GM12892 (cell line): ENCODE measurements around the gene SAMSN1.
"Not testable (repeated sequence)": the region's sequence is repeated elsewhere in the genome, so short reads cannot be mapped to it uniquely, and the experiment has no call there.

ENCODE experiments used
- DNase-seq: peaks from one replicate; pipeline ENCODE4 v3.0.0; 2011; ENCODE audit not compliant: insufficient read length
- FAIRE-seq: peaks from 2 replicates; lab custom pipeline; 2011; peaks lifted over from hg19 to GRCh38; lab: Jason Lieb, UNC
- POLR2A ChIP-seq: IDR thresholded peaks from 2 replicates; pipeline ENCODE4 v1.6.1; 2011; ENCODE audit warnings: low read depth, low read length, control low read depth
- POLR2AphosphoS5 ChIP-seq: IDR thresholded peaks from 2 replicates; pipeline ENCODE4 v1.6.1; 2011; ENCODE audit warnings: low read depth, low read length, control low read depth
- TAF1 ChIP-seq: IDR thresholded peaks from 2 replicates; pipeline ENCODE4 v1.6.1; 2011; ENCODE audit warnings: low read depth, mild to moderate bottlenecking, control low read depth, low read length, borderline replicate concordance

The SAMSN1 gene

DNA sequence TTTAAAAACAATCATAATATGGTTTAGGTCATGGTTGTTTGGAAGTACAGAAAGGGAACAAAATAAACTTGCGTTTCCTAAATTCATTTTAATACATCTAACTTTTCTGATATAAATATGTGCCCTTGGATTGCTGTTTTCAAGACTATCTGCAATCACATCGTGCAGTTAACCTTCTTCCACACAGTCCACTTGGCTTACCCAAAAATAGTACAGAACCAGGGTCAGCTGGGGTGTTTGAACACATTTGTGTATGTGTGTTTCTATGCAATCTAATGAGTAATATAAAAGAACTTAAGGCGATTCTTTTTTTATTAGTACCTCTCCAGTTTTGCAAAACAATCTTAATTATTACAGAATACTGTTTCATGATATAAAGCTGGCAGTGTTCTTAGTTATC lies 19.9 kb downstream of the SAMSN1 start:
- DNase-seq (no peak), FAIRE-seq (peak; percentile 58)
- TF ChIP-seq POLR2AphosphoS5 (no peak), POLR2A (no peak)

DNA sequence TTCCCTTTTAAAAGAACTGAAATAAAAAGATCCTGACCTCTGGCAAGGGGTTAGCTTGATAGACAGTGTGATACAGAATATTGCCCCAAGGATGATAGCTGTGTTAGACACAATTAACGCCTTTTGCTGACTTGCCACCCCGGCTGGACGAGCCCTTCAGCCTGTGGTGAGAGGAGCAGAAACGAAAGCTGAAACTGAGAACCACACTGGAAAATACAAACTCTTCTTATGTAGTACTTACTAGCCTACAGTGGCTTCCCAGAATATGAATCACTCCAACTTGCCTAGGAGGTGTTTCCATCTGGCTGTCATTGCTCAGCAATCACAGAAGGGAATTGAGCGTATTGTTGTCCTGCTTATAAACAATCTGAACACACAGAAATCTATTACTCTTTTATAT lies 22.9 kb downstream of the SAMSN1 start:
- DNase-seq (no peak), FAIRE-seq (peak; percentile 86)
- TF ChIP-seq POLR2AphosphoS5 (no peak), POLR2A (no peak), TAF1 (no peak)

DNA sequence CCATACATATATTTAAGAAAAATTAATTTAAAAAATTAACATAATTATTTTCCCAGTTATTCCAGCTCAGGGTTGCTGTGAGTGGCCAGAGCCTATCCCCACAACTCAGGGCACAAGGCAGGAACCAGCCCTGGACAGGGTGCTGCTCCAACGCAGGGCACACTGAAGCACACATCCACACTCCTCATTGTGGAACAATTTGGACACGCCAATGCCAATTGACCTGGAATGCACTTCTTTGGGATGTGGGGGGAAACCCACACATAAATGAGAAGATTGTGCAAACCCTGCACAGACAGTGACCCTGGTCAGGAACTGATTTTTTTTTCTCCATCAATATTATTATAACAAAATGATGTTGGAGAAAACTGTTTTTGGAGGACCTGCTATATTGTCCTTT lies 23.4 kb downstream of the SAMSN1 start:
- FAIRE-seq (no peak), DNase-seq (no peak)
- no peak for TF ChIP-seq TAF1
- no peak for TF ChIP-seq POLR2AphosphoS5

DNA sequence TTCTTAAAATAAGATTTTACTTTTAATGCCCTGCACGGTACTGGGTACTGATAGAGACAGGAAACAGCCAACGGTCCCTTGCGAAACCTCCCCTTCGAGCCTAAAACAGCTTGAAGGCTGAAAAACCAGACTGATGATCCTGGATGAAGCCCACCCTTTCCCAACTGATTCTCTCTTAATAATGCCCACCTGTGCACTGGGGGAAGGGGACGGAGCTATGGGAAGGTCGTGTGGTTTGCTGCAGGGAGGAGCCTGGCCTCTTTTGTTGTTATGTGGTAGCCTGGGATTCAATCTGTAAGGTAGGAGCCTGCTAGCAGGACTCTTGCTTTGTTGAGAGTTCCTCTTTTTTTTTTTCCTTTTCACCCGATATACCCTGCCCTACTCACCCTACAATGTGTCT lies 25.6 kb downstream of the SAMSN1 start:
- TF ChIP-seq POLR2A = no peak
- no peak for DNase-seq

DNA sequence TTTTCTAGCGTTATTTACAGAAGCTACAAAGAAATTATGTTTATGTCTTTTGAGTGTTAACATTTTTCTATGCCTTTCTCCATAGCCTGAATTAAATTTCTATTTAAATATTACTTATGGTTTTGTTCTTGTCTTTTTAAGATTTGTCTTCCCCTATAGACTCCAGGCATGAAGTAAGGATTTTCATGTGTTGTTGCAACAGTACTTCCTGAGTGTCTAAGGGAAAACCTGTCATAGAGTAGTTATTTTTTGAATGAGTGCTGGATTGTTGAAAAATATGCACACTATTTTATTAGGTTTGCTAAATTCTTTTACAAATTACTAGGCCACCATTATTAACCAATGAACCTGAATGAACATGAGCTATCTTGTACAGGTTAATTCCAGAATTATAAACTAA lies 27.1 kb downstream of the SAMSN1 start:
- FAIRE-seq (no peak), DNase-seq (no peak)

More for the DNA sequence above, 25.6 kb downstream of the SAMSN1 start:
- no peak for FAIRE-seq

DNA sequence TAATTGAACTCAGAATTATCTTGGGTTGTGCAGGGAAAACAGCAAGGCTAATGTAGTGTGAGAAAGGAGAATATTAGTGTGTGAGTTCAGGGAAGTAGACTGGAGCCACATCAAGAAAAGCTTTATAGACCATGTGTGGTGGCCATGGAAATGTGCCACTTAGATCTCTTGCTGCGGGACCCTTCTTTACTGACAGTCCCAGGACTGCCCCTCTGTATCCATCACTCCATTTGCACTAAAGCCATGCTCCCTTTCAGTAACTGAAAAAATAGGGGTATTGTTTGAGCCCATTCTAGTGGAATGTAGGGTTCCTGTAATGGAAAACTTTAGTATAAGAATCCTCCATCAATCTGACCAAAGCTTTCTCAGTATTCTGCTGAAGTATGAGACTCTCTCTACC lies 32.3 kb downstream of the SAMSN1 start:
- FAIRE-seq (no peak), DNase-seq (no peak)
- TF ChIP-seq POLR2A (no peak), POLR2AphosphoS5 (no peak), TAF1 (no peak)

More for the DNA sequence above, 27.1 kb downstream of the SAMSN1 start:
- TF ChIP-seq TAF1 = no peak
- TF ChIP-seq POLR2AphosphoS5 = no peak
- no peak for TF ChIP-seq POLR2A

DNA sequence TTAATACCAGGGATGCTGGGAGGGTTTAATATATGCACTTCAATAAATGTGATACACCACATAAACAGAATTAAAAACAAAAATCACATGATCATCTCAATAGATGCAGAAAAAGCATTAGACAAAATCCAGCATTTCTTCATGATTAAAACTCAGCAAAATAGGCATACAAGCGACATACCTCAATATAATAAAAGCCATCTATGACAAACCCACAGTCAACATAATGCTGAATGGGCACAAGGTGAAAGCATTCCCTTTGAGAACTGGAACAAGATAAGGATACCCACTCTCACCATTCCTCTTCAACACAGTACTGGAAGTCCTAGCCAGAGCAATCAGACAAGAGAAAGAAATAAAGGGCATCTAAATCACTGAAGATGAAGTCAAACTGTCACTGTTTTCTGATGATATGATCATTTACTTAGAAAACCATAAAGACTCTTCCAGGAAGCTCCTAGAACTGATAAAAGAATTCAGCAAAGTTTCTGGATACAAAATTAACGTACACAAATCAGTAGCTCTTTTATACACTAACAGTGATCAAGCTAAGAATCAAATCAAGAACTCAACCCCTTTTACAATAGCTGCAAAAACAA lies 39.2 kb downstream of the SAMSN1 start:
- FAIRE-seq, DNase-seq: not testable (repeated sequence)

DNA sequence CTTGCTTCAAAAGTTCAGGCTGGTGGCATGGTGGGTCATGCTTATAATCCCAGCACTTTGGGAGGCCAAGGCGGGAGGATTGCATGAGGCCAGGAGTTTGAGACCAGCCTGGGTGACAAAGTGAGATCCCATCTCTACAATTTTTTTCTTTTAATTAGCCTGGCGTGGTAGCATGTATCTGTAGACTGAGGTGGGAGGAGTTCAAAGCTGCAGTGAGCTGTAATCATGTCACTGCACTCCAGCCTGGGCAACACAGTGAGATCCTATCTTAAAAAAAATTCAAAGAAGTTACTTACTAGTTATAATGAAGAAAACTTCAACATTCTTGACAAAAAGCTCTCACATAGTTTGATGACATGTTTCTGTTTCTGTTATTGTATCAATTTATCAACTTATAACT lies 45.2 kb downstream of the SAMSN1 start:
- FAIRE-seq (no peak), DNase-seq (no peak)
- TF ChIP-seq POLR2AphosphoS5 = no peak
- no peak for TF ChIP-seq TAF1
- no peak for TF ChIP-seq POLR2A

DNA sequence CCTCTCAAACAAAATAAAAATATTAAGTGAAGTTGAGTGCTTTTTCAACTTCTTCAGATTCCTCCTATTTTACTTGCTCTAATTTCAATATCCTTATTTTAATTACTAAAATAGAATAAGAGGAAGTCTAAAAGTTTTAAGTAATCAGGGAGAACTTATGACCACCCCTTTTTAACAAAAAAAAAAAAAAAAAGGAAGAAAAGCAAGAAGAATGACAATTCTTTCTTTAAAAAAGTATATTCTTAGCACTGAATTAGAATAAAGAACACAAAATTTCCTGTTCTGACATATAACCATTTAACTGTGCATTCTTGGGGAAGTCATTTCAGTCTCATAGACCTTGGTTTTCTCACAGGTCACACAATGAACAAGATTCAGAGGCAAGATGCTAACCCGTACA lies 46.8 kb downstream of the SAMSN1 start:
- DNase-seq (no peak), FAIRE-seq (no peak)
- TF ChIP-seq TAF1 = no peak
- no peak for TF ChIP-seq POLR2A
- TF ChIP-seq POLR2AphosphoS5 = no peak

DNA sequence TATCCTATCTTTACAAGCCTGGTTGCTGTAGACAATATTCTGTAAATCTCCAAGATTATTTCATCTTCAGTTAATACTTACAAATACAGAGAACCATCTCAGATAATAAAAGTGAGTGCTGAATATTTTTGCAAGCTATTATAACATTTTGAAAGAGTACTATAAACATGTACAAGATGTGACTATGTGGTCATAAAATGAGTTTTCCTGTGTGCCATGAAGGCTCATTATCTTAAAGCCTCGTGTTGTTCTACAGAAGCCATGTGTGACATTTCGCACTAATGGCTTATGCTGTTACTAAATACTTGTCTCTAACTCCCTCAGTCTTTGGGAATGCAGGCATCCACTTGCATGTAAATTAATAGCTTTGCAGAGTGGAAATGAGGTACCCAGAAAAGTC lies 48.3 kb downstream of the SAMSN1 start:
- TF ChIP-seq POLR2AphosphoS5 = no peak
- TF ChIP-seq TAF1 = no peak
- no peak for TF ChIP-seq POLR2A
- FAIRE-seq = no peak

DNA sequence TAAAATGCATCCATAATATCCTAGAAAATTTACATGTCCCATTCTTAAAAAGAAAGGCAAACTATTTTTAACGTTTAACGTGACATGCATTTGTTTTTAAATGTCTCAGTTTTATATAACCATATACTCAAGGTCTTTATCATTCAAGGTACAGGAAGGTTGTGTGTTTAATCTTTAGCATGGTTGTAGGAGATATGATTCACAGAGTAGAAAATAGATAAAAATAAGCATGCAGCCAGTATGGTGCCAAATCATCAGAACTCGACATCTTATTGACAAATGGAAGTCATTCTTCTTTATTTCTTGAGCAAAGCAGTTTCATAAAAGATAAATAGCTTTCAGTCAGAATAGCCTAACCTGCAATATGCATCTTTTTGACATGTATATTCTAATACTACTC lies 51.0 kb downstream of the SAMSN1 start:
- FAIRE-seq (no peak), DNase-seq (no peak)
- TF ChIP-seq TAF1 = no peak
- TF ChIP-seq POLR2AphosphoS5 = no peak
- TF ChIP-seq POLR2A = no peak

More for the DNA sequence above, 48.3 kb downstream of the SAMSN1 start:
- DNase-seq = no peak

DNA sequence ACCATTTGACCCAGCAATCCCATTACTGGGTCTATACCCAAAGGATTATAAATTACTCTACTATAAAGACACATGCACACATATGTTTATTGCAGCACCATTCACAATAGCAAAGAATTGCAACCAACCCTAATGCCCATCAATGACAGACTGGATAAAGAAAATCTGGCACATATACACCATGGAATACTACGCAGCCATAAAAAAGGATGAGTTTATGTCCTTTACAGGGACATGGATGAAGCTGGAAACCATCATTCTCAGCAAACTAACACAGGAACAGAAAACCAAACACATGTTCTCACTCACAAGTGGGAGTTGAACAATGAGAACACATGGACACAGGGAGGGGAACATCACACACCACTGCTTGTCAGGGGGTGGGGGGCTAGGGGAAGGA lies 51.9 kb downstream of the SAMSN1 start:
- DNase-seq, FAIRE-seq: not testable (repeated sequence)

DNA sequence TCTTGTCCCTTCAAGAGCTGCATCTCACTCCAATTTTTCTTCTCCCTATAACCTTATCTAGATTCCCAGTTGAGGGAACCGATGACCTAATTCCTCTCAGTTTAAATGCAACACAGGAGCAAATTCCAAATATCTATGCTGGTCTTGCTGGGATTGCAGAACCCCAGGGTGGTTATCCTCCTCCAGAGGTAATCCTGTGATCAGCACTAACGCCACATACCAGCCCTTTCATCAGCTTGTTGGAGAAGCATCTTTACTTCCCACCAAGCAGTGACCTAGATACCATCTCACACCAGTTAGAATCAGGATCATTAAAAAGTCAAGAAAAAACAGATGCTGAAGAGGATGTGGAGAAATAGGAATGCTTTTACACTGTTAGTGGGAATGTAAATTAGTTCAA lies 52.4 kb downstream of the SAMSN1 start:
- DNase-seq (no peak), FAIRE-seq (no peak)
- TF ChIP-seq TAF1 = no peak
- TF ChIP-seq POLR2AphosphoS5 = no peak
- no peak for TF ChIP-seq POLR2A
